Upper lobe of left lung (tissue), 6 donors: ENCODE results near the gene BTBD2. TPM values are rescaled to one million over a fixed set of nuclear protein-coding genes. Genes with fewer than 3 reads are reported as not detected.
A peak's percentile ranks its signal among the peaks of the same experiment; 100 is the strongest.
"Not testable (repeated sequence)": the region's sequence is repeated elsewhere in the genome, so short reads cannot be mapped to it uniquely, and the experiment has no call there.

Experiments
- ATAC-seq, 2 donors: fragments of 200-7000 bp; cut with Tn5 transposase; one replicate each; pipeline ENCODE4 v1.9.1; 2022; ENCODE audit warnings: mild to moderate bottlenecking in 2 of 2, moderate library complexity in 2 of 2; ENCODE audit not compliant: low FRiP score in 2 of 2
- DNase-seq, 2 donors: peaks; one replicate each; pipeline ENCODE4 v3.0.0-alpha.2; 2019 to 2020
- H3K27ac ChIP-seq, 4 donors: fragments of 200-600 bp; sonication (generic); one replicate each; pipeline ENCODE4 v1.5.1; 2016 to 2019
- H3K27me3 ChIP-seq, 4 donors: fragments of 200-600 bp; sonication (generic); one replicate each; pipeline ENCODE4 v1.5.1; 2017 to 2019
- H3K36me3 ChIP-seq, 4 donors: fragments of 200-600 bp; sonication (generic); one replicate each; pipeline ENCODE4 v1.5.1; 2016 to 2019
- H3K4me1 ChIP-seq, 4 donors: fragments of 200-600 bp; sonication (generic); one replicate each; pipeline ENCODE4 v1.5.1; 2018 to 2019
- H3K4me3 ChIP-seq, 4 donors: fragments of 200-600 bp; sonication (generic); one replicate each; pipeline ENCODE4 v1.5.1; 2017 to 2019; ENCODE audit warnings: mild to moderate bottlenecking in 2 of 4, moderate library complexity in 1 of 4
- H3K9me3 ChIP-seq, 4 donors: fragments of 200-600 bp; sonication (generic); one replicate each; pipeline ENCODE4 v1.5.1; 2018 to 2019
- EP300 ChIP-seq, 4 donors: sonication (generic); formaldehyde crosslinking; IDR thresholded peaks; one replicate each; pipeline ENCODE4 v1.5.1; 2017; ENCODE audit warnings: antibody characterized with exemption in 4 of 4, control low read depth in 2 of 4
- POLR2A ChIP-seq, 4 donors: fragments of 450-650 bp; IDR thresholded peaks; one replicate each; pipeline ENCODE4 v1.5.1; 2016 to 2017; ENCODE audit warnings: antibody characterized with exemption in 4 of 4, mild to moderate bottlenecking in 2 of 4
- POLR2AphosphoS5 ChIP-seq, 2 donors: sonication (generic); formaldehyde crosslinking; IDR thresholded peaks; one replicate each; pipeline ENCODE4 v1.5.1; 2017; ENCODE audit warnings: antibody characterized with exemption in 2 of 2
- WGBS, 2 donors: methylation state at CpG; one replicate each; pipeline ENCODE4 v1.1.5; 2017 to 2018; 5-methylcytosine and 5-hydroxymethylcytosine counted together
- total RNA-seq, 6 donors: library from RNA; depleted of rRNA in 4 of 6; stranded (reverse); fragments of >200 nt in 4 of 6; gene quantifications; one replicate each; pipeline versions ENCODE4 v1.1.0 to v1.2.1, GENCODE V29; 2016 to 2021
- TF ChIP-seq, protein P1 (sequence below), 6 experiments: fragments of 450-650 bp in 4 of 6; fragments of 200-600 bp in 2 of 6; sonication (generic) in 2 of 6; IDR thresholded peaks; one replicate each; pipeline ENCODE4 v1.5.1; 2016 to 2019; ENCODE audit warnings: antibody characterized with exemption in 6 of 6
- donor health status: DM: no; HTN: no; CAD: no; lungs with moderate emphysema.
- donor health status: DM: no; HTN: yes; CAD: no; lungs with severe emphysema.

BTBD2 gene
- total RNA-seq, 6 donors from 2014 or later = 49.0 to 87.3 (median 69.8) TPM

DNA sequence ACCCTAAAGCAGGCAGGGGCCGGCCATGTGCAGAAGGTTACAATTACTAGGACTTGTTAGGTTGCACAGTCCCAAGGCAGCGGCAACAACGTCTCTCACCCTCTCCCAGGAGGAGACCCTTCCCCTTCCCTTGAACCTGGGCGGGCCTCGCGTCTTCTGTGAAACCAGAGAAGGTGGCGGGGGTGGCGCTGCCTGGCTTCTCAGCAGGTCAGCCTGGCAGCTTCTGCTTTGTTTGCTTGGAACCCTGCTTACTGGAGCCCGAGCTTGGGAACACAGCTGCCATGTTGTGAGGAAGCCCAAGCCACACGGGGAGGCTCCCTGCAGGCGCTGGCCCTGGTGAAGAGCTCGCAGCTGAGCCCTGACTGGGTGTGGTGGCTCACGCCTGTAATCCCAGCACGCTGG is 20.1 kb upstream of the BTBD2 start:
- Histone ChIP-seq H3K36me3 (peaks cover 25 to 31% (median 29%) of the 10 kb centered on the region in 4 donors), H3K27ac (peak overlapping the region; percentile 40 to 95 (median 90)), H3K4me3 (no peak overlapping the region), H3K27me3 (no peaks in the 10 kb centered on the region), H3K4me1 (peaks cover 30 to 61% (median 40%) of the 10 kb centered on the region in 4 donors), H3K9me3 (peaks cover 0 to 7% (median 4%) of the 10 kb centered on the region in 4 donors)
- no peak for ATAC-seq
- 71 to 78% methylated on average over 1 to 14 of the region's 14 CpGs for WGBS, 2 donors
- TF ChIP-seq POLR2A (IDR thresholded peaks at IDR 0.05) (no peak), EP300 (IDR thresholded peaks at IDR 0.05) (no peak), POLR2AphosphoS5 (IDR thresholded peaks at IDR 0.05) (no peak)
- TF ChIP-seq, protein P1, sequence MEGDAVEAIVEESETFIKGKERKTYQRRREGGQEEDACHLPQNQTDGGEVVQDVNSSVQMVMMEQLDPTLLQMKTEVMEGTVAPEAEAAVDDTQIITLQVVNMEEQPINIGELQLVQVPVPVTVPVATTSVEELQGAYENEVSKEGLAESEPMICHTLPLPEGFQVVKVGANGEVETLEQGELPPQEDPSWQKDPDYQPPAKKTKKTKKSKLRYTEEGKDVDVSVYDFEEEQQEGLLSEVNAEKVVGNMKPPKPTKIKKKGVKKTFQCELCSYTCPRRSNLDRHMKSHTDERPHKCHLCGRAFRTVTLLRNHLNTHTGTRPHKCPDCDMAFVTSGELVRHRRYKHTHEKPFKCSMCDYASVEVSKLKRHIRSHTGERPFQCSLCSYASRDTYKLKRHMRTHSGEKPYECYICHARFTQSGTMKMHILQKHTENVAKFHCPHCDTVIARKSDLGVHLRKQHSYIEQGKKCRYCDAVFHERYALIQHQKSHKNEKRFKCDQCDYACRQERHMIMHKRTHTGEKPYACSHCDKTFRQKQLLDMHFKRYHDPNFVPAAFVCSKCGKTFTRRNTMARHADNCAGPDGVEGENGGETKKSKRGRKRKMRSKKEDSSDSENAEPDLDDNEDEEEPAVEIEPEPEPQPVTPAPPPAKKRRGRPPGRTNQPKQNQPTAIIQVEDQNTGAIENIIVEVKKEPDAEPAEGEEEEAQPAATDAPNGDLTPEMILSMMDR (IDR thresholded peaks at IDR 0.05) = no peak
- DNase-seq = peak in 1 of 2 donors; percentile 67

DNA sequence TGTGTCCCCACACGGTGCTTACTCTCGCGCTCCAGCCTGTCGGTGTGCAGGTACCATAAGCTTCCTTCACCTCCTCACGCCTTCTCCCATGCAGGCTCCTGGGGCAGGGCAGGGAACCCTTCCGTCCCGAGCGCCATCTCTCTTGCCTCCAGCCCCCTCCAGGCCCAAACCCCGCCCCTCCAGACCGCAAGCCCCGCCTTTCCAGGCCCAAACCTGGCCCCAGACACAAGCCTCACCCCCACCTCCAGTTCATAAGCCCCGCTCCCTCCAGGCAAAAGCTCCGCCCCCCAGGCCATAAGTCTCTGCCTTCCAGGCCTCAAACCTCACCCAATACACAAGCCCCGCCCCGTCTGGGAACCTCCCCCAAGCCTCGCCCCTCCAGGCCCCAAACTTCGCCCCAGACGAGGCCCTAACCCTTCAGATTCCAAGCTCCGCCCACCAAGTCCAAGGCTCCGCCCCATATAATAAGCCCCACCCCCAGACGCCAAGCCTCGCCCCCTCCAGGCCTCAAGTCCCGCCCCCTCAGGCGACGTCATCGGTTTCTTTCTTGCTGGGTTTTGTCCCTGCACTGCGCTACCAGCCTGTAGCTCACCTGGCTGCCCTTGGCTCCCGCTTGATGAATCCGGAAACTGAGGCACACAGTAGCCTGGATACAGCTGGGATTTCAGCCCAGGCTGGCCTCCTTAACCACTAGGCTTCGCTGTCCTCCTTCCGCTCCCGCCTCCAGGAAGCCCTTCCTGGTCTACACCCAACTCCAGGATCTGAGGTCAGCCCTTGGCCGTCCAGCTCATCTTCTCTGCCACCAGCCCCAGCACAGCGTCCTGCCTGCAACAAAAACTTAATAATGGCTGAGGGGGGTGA is 19.4 kb upstream of the BTBD2 start:
- 46 to 49% methylated on average over 29 to 30 of the region's 34 CpGs for WGBS, 2 donors
- peak in 1 of 4 donors; percentile 50 for TF ChIP-seq POLR2A (IDR thresholded peaks at IDR 0.05)
- no peak for TF ChIP-seq POLR2AphosphoS5 (IDR thresholded peaks at IDR 0.05)
- peaks cover 33 to 59% (median 45%) of the 10 kb centered on the region in 4 donors for H3K4me1 ChIP-seq
- peak; percentile 49 to 82 for ATAC-seq
- H3K4me3 ChIP-seq = peak overlapping the region in 3 of 4 donors; percentile 3 to 30 (median 6)
- no peaks in the 10 kb centered on the region for H3K27me3 ChIP-seq
- peak; percentile 85 to 88 for DNase-seq
- peaks cover 0 to 7% (median 4%) of the 10 kb centered on the region in 4 donors for H3K9me3 ChIP-seq
- H3K36me3 ChIP-seq = peaks cover 19 to 25% (median 23%) of the 10 kb centered on the region in 4 donors
- H3K27ac ChIP-seq = peak overlapping the region; percentile 51 to 95 (median 90)

DNA sequence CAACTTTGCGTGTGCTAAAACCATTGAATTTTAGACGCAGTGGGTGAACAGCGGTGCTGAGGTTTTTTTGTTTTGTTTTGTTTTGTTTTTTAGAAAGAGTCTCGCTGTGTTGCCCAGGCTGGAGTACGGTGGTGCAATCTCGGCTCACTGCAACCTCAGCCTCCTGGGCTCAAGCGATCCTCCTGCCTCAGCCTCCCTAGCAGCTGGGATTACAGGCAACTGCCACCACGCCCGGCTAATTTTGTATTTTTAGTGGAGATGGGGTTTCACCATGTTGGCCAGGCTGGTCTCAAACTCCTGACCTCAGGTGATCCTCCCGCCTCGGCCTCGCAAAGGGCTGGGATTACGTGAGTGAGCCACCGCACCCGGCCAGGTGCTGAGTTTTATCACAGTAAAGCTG is 18.7 kb upstream of the BTBD2 start:
- peaks cover 12 to 18% (median 16%) of the 10 kb centered on the region in 4 donors for H3K36me3 ChIP-seq
- ATAC-seq, DNase-seq, H3K27me3 ChIP-seq, H3K9me3 ChIP-seq: not testable (repeated sequence)
- peaks cover 33 to 65% (median 49%) of the 10 kb centered on the region in 4 donors for H3K4me1 ChIP-seq
- peak overlapping the region in 3 of 4 donors; percentile 89 to 95 (median 92) for H3K27ac ChIP-seq
- peak overlapping the region in 3 of 4 donors; percentile 3 to 30 (median 6) for H3K4me3 ChIP-seq
- WGBS, 2 donors = 86 to 91% methylated on average over 15 of the region's 15 CpGs

DNA sequence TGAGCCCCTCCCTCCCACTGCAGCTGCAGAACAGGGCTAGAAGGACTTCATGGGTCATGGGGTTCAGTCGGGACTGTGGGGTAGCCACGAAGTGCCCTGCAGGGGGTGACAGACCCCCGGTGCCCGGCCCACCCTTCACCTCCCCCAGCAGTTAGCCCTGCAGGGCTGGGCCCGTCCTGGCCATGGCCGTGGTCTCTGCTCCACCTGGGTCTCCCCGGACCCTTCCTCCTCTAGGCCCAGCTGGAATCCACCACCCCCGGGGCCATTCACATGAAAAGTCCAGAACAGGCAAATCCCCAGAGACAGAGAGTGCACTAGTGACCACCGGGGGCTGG is 18.3 kb upstream of the BTBD2 start:
- peaks cover 0 to 7% (median 4%) of the 10 kb centered on the region in 4 donors for H3K9me3 ChIP-seq
- peak in 1 of 2 donors; percentile 67 for DNase-seq
- peak overlapping the region; percentile 88 to 95 (median 90) for H3K27ac ChIP-seq
- H3K27me3 ChIP-seq = no peaks in the 10 kb centered on the region
- TF ChIP-seq, protein P1 (IDR thresholded peaks at IDR 0.05) = no peak
- no peak for TF ChIP-seq POLR2AphosphoS5 (IDR thresholded peaks at IDR 0.05)
- TF ChIP-seq POLR2A (IDR thresholded peaks at IDR 0.05) = no peak
- no peak for TF ChIP-seq EP300 (IDR thresholded peaks at IDR 0.05)
- H3K36me3 ChIP-seq = peaks cover 7 to 13% (median 11%) of the 10 kb centered on the region in 4 donors
- 70 to 87% methylated on average over 9 of the region's 9 CpGs for WGBS, 2 donors
- ATAC-seq = no peak
- H3K4me3 ChIP-seq = peak overlapping the region in 1 of 4 donors; percentile 30
- H3K4me1 ChIP-seq = peaks cover 37 to 66% (median 54%) of the 10 kb centered on the region in 4 donors

DNA sequence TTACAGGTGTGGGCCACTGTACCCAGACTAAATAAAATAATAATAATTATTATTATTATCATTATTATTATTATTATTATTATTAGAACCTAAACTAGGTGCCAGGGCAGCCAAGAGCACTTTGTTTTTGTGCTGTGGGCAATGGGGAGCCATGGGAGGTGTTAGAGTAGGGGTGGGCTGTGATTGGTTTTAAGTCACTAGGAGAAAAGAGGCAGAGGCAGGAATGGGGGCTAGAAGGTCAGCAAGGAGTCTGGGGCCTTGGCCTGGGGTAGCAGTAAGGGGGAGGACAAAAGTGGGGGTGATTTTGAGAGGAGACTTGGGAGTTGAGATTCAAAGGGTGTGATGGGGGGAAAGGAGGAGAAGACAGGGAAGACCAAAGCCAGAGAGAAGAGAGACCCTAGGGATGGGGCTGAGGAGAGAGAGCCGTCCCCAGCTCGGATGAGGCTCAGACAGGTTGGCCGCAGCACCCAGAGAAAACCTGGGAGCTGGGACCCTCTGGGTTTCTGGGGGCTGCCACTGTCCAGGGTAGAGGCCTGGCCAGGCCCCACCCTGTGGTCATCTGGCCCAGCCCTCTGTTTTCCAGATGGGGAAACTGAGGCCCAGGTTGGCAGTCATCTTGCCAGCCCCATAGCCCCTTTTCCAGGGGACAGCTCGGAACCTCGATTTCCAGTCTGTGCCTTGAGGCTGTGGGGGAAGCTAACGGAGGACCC is 17.8 kb upstream of the BTBD2 start:
- Histone ChIP-seq H3K27ac (peak overlapping the region; percentile 88 to 95 (median 90)), H3K4me3 (no peak overlapping the region), H3K9me3 (peaks cover 0 to 7% (median 4%) of the 10 kb centered on the region in 4 donors), H3K36me3 (peaks cover 2 to 8% (median 6%) of the 10 kb centered on the region in 4 donors), H3K27me3 (no peaks in the 10 kb centered on the region), H3K4me1 (peaks cover 43 to 70% (median 59%) of the 10 kb centered on the region in 4 donors)
- ATAC-seq = no peak
- WGBS, 2 donors = 86 to 93% methylated on average over 3 to 6 of the region's 6 CpGs
- no peak for DNase-seq
- TF ChIP-seq EP300 (IDR thresholded peaks at IDR 0.05) (no peak), POLR2AphosphoS5 (IDR thresholded peaks at IDR 0.05) (no peak), POLR2A (IDR thresholded peaks at IDR 0.05) (no peak)
- TF ChIP-seq, protein P1 (IDR thresholded peaks at IDR 0.05) = no peak
